Measurements from ENCODE around the gene FAM240B. TPM values are rescaled to one million over a fixed set of nuclear protein-coding genes. Genes with fewer than 3 reads are reported as not detected.

FAM240B gene
- total and polyA plus RNA-seq, 9 of the 15 experiments (the other 6 are each of a cell fraction or from before 2014, with no cell fraction given), result not detected

DNA sequence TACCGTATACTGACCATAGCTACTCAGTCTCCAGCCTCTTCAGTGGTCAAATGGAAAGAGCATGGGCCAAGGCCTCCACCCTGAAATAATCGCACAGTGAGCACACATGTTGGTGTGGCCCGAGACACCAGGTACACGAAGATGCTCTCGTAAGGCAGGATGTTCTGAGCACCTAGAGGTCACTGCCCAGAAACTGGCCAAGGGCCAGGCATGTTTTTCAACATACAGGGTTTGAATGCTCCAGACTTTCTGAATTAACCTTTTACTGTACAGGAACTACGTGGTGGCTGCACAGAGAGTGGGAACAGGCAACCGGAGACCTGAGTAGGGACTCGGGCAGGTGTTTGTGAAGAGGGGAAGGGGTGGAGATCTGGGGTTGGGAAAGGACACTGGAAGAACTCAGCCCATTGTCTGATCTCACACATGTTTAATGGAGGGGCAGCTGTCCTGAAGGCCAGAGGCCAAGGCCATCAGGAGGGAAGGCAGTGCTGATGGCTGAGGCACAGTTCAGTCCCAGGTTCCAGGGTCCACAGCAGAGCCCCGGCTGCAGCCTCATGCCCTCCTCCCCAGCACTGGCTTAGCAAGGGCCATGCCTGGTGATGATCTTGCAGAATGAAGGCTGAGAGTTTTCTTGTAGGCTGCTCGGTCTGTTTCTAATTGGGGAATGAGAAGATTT lies 51.0 kb downstream of the FAM240B start (continued):
- TF ChIP-seq, protein P1, sequence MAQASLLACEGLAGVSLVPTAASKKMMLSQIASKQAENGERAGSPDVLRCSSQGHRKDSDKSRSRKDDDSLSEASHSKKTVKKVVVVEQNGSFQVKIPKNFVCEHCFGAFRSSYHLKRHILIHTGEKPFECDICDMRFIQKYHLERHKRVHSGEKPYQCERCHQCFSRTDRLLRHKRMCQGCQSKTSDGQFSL (CRISPR knock-in tag; IDR thresholded peaks at IDR 0.05), result no peak
- TF ChIP-seq, protein P1 (tag; IDR thresholded peaks at IDR 0.05), result no peak
- TF ChIP-seq MTA2 (IDR thresholded peaks at IDR 0.05; ENCODE audit: low read depth) (no peak), FOXJ3 (CRISPR knock-in tag; IDR thresholded peaks at IDR 0.05) (no peak), MYBL2 (IDR thresholded peaks at IDR 0.05; ENCODE audit: low read depth) (no peak), MYBL2 (CRISPR knock-in tag; IDR thresholded peaks at IDR 0.05; ENCODE audit: borderline replicate concordance) (no peak)

GRCh38 chr9:38662763-38663593 lies 57.0 kb downstream of the FAM240B start:
- Histone ChIP-seq H4K20me1 (replicated peaks; ENCODE audit: control insufficient read depth, insufficient read depth, low read length) (no peaks in the 10 kb centered on the region), H3K9ac (ENCODE audit: insufficient read depth in 1 of 2, low read depth in 2 of 2, low read length in 2 of 2) (no peak overlapping the region), H3K27me3 (ENCODE audit: control insufficient read depth in 2 of 2, insufficient read depth in 2 of 2, low read length in 2 of 2) (no peaks in the 10 kb centered on the region; a peak in 2 of 5 replicates), H3K36me3 (ENCODE audit: control insufficient read depth, insufficient read depth, low read length) (no peaks in the 10 kb centered on the region), H3K9me1 (ENCODE audit: control insufficient read depth, insufficient read depth, low read length) (no peaks in the 10 kb centered on the region), H3K4me2 (ENCODE audit: insufficient read depth, low read length) (no peak overlapping the region), H3K79me2 (ENCODE audit: control insufficient read depth, insufficient read depth, low read length) (no peaks in the 10 kb centered on the region), H3K4me1 (replicated peaks in 1 of 2; ENCODE audit: control insufficient read depth in 2 of 2, insufficient read depth in 2 of 2, low read length in 2 of 2) (no peaks in the 10 kb centered on the region), H3K9me3 (replicated peaks; ENCODE audit: control insufficient read depth, insufficient read depth, low read depth, low read length) (no peaks in the 10 kb centered on the region), H3K27ac (ENCODE audit: extremely low read depth, low read depth, low read length) (no peak overlapping the region), H2AFZ (ENCODE audit: low read depth, low read length) (no peak overlapping the region), H3K4me3 (no peak overlapping the region)
- in situ Hi-C loops (cut with MboI), result no loop called here
- WGBS (ENCODE audit: insufficient coverage, low coverage, missing lambda C conversion rate), result 0% methylated on average over 8 of the region's 8 CpGs
- CTCF ChIA-PET (ENCODE audit: low intra/inter-chr PET ratio), result no interaction called here
- DNase-seq (ENCODE audit: extremely low read depth in 1 of 4, low spot score in 3 of 4), result no peak
- no peak for FAIRE-seq
- POLR2A ChIA-PET, result no interaction called here
- no peak for ATAC-seq
- BruUV-seq (replicated peaks), result no TSS peak
- intact Hi-C loops (cut with micrococcal nuclease), result no loop called here
- no peak for TF ChIP-seq RERE (CRISPR knock-in tag; IDR thresholded peaks at IDR 0.05; ENCODE audit: borderline replicate concordance)
- TF ChIP-seq SRSF9 (IDR thresholded peaks at IDR 0.05; ENCODE audit: borderline replicate concordance, low read depth, low read length), result no peak
- no peak for TF ChIP-seq THRA (IDR thresholded peaks at IDR 0.05)
- TF ChIP-seq SIN3B (IDR thresholded peaks at IDR 0.05; ENCODE audit: low read depth), result no peak

All from K562 (cell line).